ENCODE measurements around the gene TPRA1.

- TF ChIP-seq CTCF (IDR thresholded peaks at IDR 0.05): no peak
- no peak for TF ChIP-seq POLR2A (IDR thresholded peaks at IDR 0.05)
- no peak for TF ChIP-seq EP300 (IDR thresholded peaks at IDR 0.05)
Observed at GRCh38 chr3:127529346-127530188, 61.0 kb downstream of the TPRA1 start.
